HepG2 (cell line): ENCODE data around the gene RNU6-1. TPM values are rescaled to one million over a fixed set of nuclear protein-coding genes. Genes with fewer than 3 reads are reported as not detected.

ENCODE experiments used
- ARID4A ChIP-seq: sonication (generic); formaldehyde crosslinking; IDR thresholded peaks from 2 replicates; pipeline ENCODE4 v1.5.0; 2020; ENCODE audit warnings: mild to moderate bottlenecking, missing genetic modification reagents, borderline replicate concordance
- ARNTL ChIP-seq: sonication (generic); formaldehyde crosslinking; IDR thresholded peaks from 2 replicates; pipeline ENCODE4 v1.4.0; 2020; ENCODE audit warnings: mild to moderate bottlenecking, missing genetic modification reagents
- ATF1 ChIP-seq: IDR thresholded peaks from 2 replicates; pipeline ENCODE4 v1.6.1; 2016; ENCODE audit warnings: mild to moderate bottlenecking, control low read depth
- ELK4 ChIP-seq: sonication (generic); formaldehyde crosslinking; IDR thresholded peaks from 2 replicates; pipeline ENCODE4 v1.9.0; 2021; ENCODE audit warnings: missing genetic modification reagents, borderline replicate concordance
- HNRNPK ChIP-seq: fragments of 200-400 bp; formaldehyde crosslinking; IDR thresholded peaks from 2 replicates; pipeline ENCODE4 v1.6.1; 2018; ENCODE audit warnings: low read length, low read depth, moderate library complexity, mild to moderate bottlenecking; ENCODE audit not compliant: poor library complexity, severe bottlenecking
- HOXA9 ChIP-seq: sonication (generic); formaldehyde crosslinking; IDR thresholded peaks from 2 replicates; pipeline ENCODE4 v1.8.1; 2022; ENCODE audit warnings: missing genetic modification reagents, mild to moderate bottlenecking, moderate library complexity, borderline replicate concordance
- KDM4B ChIP-seq: sonication (generic); formaldehyde crosslinking; IDR thresholded peaks from 2 replicates; pipeline ENCODE4 v1.4.0; 2020; ENCODE audit warnings: missing genetic modification reagents
- MIXL1 ChIP-seq: IDR thresholded peaks from 2 replicates; pipeline ENCODE4 v1.6.1; 2016
- NFYB ChIP-seq: sonication (generic); formaldehyde crosslinking; IDR thresholded peaks from 2 replicates; pipeline ENCODE4 v1.4.0; 2020; ENCODE audit warnings: missing genetic modification reagents
- SIN3A ChIP-seq: IDR thresholded peaks from 2 replicates; pipeline ENCODE4 v1.6.1; 2011; ENCODE audit warnings: low read depth, mild to moderate bottlenecking, control low read depth, low read length, borderline replicate concordance
- TOPORS ChIP-seq: sonication (generic); formaldehyde crosslinking; IDR thresholded peaks from 2 replicates; pipeline ENCODE4 v1.8.0; 2023; ENCODE audit warnings: mild to moderate bottlenecking, missing genetic modification reagents
- TRIM24 ChIP-seq: sonication (generic); formaldehyde crosslinking; IDR thresholded peaks from 2 replicates; pipeline ENCODE4 v1.8.0; 2022; ENCODE audit warnings: mild to moderate bottlenecking, missing genetic modification reagents
- ZHX2 ChIP-seq, 2 experiments: sonication (generic) in 1 of 2; formaldehyde crosslinking in 1 of 2; IDR thresholded peaks; 2 replicates each; pipeline versions ENCODE4 v1.6.1 to v1.9.0; 2014 to 2022; ENCODE audit warnings: antibody characterized with exemption in 1 of 2, borderline replicate concordance in 1 of 2, inconsistent platforms in 1 of 2, low read depth in 1 of 2, missing genetic modification reagents in 1 of 2
- ZNF331 ChIP-seq: sonication (generic); formaldehyde crosslinking; IDR thresholded peaks from 2 replicates; pipeline ENCODE4 v1.4.0; 2020; ENCODE audit warnings: missing genetic modification reagents
- ZNF460 ChIP-seq: sonication (generic); formaldehyde crosslinking; IDR thresholded peaks from 2 replicates; pipeline ENCODE4 v1.5.1; 2020; ENCODE audit warnings: missing genetic modification reagents, mild to moderate bottlenecking, borderline replicate concordance
- ZNF614 ChIP-seq: IDR thresholded peaks from 2 replicates; pipeline ENCODE4 v1.6.1; 2018; ENCODE audit warnings: missing biosample characterization, missing genetic modification reagents, inconsistent platforms, borderline replicate concordance
- ZNF615 ChIP-seq: sonication (generic); formaldehyde crosslinking; IDR thresholded peaks from 2 replicates; pipeline ENCODE4 v1.5.0; 2020; ENCODE audit warnings: mild to moderate bottlenecking, missing genetic modification reagents, borderline replicate concordance
- ZNF629 ChIP-seq: sonication (generic); formaldehyde crosslinking; conservative IDR thresholded peaks from 2 replicates; pipeline ENCODE4 v1.5.0; 2020; ENCODE audit warnings: missing genetic modification reagents
- polyA plus RNA-seq, 8 experiments: library from polyadenylated mRNA; depleted of rRNA in 3 of 8; stranded (reverse) in 7 of 8; unstranded in 1 of 8; fragments of >200 nt; fragmentation: Illumina TruSeq in 4 of 8; extraction: Trizol in 4 of 8; gene quantifications; 2 replicates each; pipeline versions ENCODE4 v1.2.1 to v1.2.3, GENCODE V29; 2011 to 2016; ENCODE audit warnings: low read depth in 4 of 8, missing spikeins in 1 of 8, mixed read lengths in 1 of 8; ENCODE audit not compliant: insufficient read depth in 1 of 8
- total RNA-seq, 5 experiments: library from RNA; depleted of rRNA; stranded (reverse); fragments of >200 nt; fragmentation: Illumina TruSeq; extraction: Trizol; gene quantifications; 2 replicates each; pipeline ENCODE4 v1.2.3, GENCODE V29; 2016; ENCODE audit warnings: low read depth in 1 of 5

The RNU6-1 gene
- total and polyA plus RNA-seq, 2 of the 13 experiments (the other 11 are each of a cell fraction or from before 2014, with no cell fraction given), result under 0.01 TPM; not detected in 1

GRCh38 chr15:67839499-67839928 lies 331 bp downstream of the RNU6-1 start (continued):
- no peak for TF ChIP-seq NFYB
- peak; percentile 48; the same call in 1 of the 2 replicates for TF ChIP-seq ZNF331 (CRISPR knock-in tag)
- no peak for TF ChIP-seq ARNTL (CRISPR knock-in tag)
- no peak for TF ChIP-seq ELK4 (CRISPR knock-in tag)
- 0 out of 2 replicates have a peak, but pooled peaks have one; percentile 34 for TF ChIP-seq SIN3A
- no peak for TF ChIP-seq ZNF615 (CRISPR knock-in tag)
- peak; percentile 55; the same call in 1 of the 2 replicates for TF ChIP-seq ATF1 (CRISPR knock-in tag)
- no peak for TF ChIP-seq HNRNPK
- 0 out of 2 replicates have a peak, but pooled peaks have one; percentile 1 for TF ChIP-seq ZNF629 (CRISPR knock-in tag)
- no peak for TF ChIP-seq TOPORS
- TF ChIP-seq MIXL1, result no peak
- TF ChIP-seq HOXA9 (CRISPR knock-in tag), result no peak
- TF ChIP-seq TRIM24 (CRISPR knock-in tag), result no peak
- no peak for TF ChIP-seq ARID4A (CRISPR knock-in tag)
- TF ChIP-seq ZHX2 (IDR thresholded peaks at IDR 0.05; ENCODE audit: low read depth), result no peak
- TF ChIP-seq ZHX2 (CRISPR knock-in tag; IDR thresholded peaks at IDR 0.05; ENCODE audit: borderline replicate concordance), result no peak
- peak; percentile 39; the same call in 1 of the 2 replicates for TF ChIP-seq ZNF614 (CRISPR knock-in tag)
- TF ChIP-seq ZNF460 (CRISPR knock-in tag), result no peak
- 0 out of 2 replicates have a peak, but pooled peaks have one; percentile 48 for TF ChIP-seq KDM4B (CRISPR knock-in tag)
